Kidney (tissue), 14 donors: Measurements from ENCODE around the gene AUTS2. TPM values are rescaled to one million over a fixed set of nuclear protein-coding genes. Genes with fewer than 3 reads are reported as not detected.

ENCODE experiments used
- DNase-seq, 5 donors: peaks; one replicate each; pipeline ENCODE4 v3.0.0-alpha.2; 2013 to 2020
- FAIRE-seq: peaks from 2 replicates; lab custom pipeline; 2012; peaks lifted over from hg19 to GRCh38; lab: Jason Lieb, UNC
- H3K27ac ChIP-seq, 2 donors: one replicate each; pipeline ENCODE4 v1.7.0; 2013; ENCODE audit warnings: low read depth in 2 of 2, low read length in 2 of 2, inconsistent platforms in 1 of 2
- H3K27me3 ChIP-seq: one replicate; pipeline ENCODE4 v1.7.1; 2013; ENCODE audit warnings: low read length, inconsistent platforms; ENCODE audit not compliant: control insufficient read depth, insufficient read depth
- H3K36me3 ChIP-seq, 3 donors: one replicate each; pipeline versions ENCODE4 v1.7.0 to v1.7.1; 2013; ENCODE audit warnings: low read length in 3 of 3, control low read depth in 1 of 3, inconsistent platforms in 1 of 3; ENCODE audit not compliant: insufficient read depth in 3 of 3, control insufficient read depth in 2 of 3
- H3K4me1 ChIP-seq, 3 donors: one replicate each; pipeline versions ENCODE4 v1.7.0 to v1.7.1; 2013; ENCODE audit warnings: low read length in 3 of 3, inconsistent platforms in 1 of 3, low read depth in 1 of 3; ENCODE audit not compliant: control insufficient read depth in 2 of 3, insufficient read depth in 2 of 3
- H3K4me3 ChIP-seq, 3 donors: one replicate each; pipeline versions ENCODE4 v1.7.0 to v1.8.1; 2013; ENCODE audit warnings: low read length in 3 of 3, control low read depth in 1 of 3, inconsistent platforms in 1 of 3
- H3K9ac ChIP-seq, 3 donors: one replicate each; pipeline versions ENCODE4 v1.7.0 to v1.7.1; 2013; ENCODE audit warnings: low read length in 3 of 3, control low read depth in 1 of 3, inconsistent platforms in 1 of 3
- H3K9me3 ChIP-seq, 3 donors: one replicate each; pipeline versions ENCODE4 v1.7.0 to v1.7.1; 2013; ENCODE audit warnings: low read length in 3 of 3, control low read depth in 1 of 3, inconsistent platforms in 1 of 3; ENCODE audit not compliant: control insufficient read depth in 2 of 3, insufficient read depth in 1 of 3
- CTCF ChIP-seq: IDR thresholded peaks from 3 replicates; pipeline ENCODE4 v1.5.1; 2012; ENCODE audit warnings: mild to moderate bottlenecking, moderate library complexity, borderline replicate concordance; ENCODE audit not compliant: insufficient read depth; ENCODE audit errors: extremely low read depth
- intact Hi-C: fragments of 100-400 bp; cut with DNase I; formaldehyde crosslinking; loops from one replicate; pipeline ENCODE4 v1.11.1; 2022
- polyA plus RNA-seq: library from polyadenylated mRNA; stranded (reverse); fragments of 350-450 nt; fragmentation: Illumina TruSeq; extraction: RNeasy Lipid Tissue Mini Kit (QIAGEN cat#74804); gene quantifications from one replicate; pipeline ENCODE4 v1.2.3, GENCODE V29; 2014; ENCODE audit warnings: low read depth, low replicate concordance; ENCODE audit not compliant: insufficient read depth
- total RNA-seq: library from RNA; stranded (reverse); fragmentation: NEBNext Ultra II Directional; extraction: Animal tissue kit (Norgen Biotek cat#: 25700); gene quantifications from one replicate; pipeline ENCODE4 v1.2.1, GENCODE V29; 2021
- donor health status: control.
- donor health status: control.
- donor health status: control.
- donor health status: control.
- donor health status: control.
- donor health status: DM: yes; HTN: yes; CAD: no.
- donor health status: Normal renal cell carcinoma (clear cell type).

The AUTS2 gene
- total and polyA plus RNA-seq, 2 donors from 2014 or later, result 5.2 to 33.8 TPM

DNA sequence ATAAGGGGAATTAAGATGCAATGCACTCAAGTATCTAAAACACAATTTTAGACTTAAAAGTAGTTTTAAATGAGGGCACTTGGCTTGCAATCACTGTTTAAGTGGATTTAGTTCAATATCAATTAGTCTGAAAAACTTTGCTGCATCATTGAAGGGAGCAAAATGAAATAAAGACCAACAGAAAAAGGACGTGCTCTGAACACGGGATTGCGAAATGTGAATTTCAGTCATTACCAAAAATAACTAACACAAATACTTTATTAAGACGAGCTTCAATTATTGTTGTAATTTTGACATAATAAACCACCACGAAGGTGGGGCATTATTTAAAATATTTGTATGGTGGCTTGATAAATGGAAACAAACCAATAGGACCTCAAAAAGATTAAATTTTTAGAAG is 1171.9 kb downstream of the AUTS2 start:
- H3K27me3 ChIP-seq, result no peaks in the 10 kb centered on the region
- H3K9me3 ChIP-seq, result no peaks in the 10 kb centered on the region
- FAIRE-seq (no peak), DNase-seq (no peak)
- no peak overlapping the region for H3K4me3 ChIP-seq
- no peak for TF ChIP-seq CTCF
- H3K4me1 ChIP-seq, result peaks cover 0 to 2% (median 0%) of the 10 kb centered on the region in 3 donors
- no peak overlapping the region for H3K9ac ChIP-seq
- H3K27ac ChIP-seq, result no peak overlapping the region
- intact Hi-C loops, result no loop called here
- peaks cover 5 to 10% (median 8%) of the 10 kb centered on the region in 3 donors for H3K36me3 ChIP-seq

- no peak overlapping the region for H3K27ac ChIP-seq
- DNase-seq (no peak), FAIRE-seq (no peak)
- no peaks in the 10 kb centered on the region for H3K9me3 ChIP-seq
- H3K9ac ChIP-seq, result no peak overlapping the region
- peaks cover 0 to 2% (median 0%) of the 10 kb centered on the region in 3 donors for H3K4me1 ChIP-seq
- H3K4me3 ChIP-seq, result no peak overlapping the region
- no peak for TF ChIP-seq CTCF
- peaks cover 4 to 6% (median 5%) of the 10 kb centered on the region in 3 donors for H3K36me3 ChIP-seq
- intact Hi-C loops, result no loop called here
- H3K27me3 ChIP-seq, result no peaks in the 10 kb centered on the region
These were observed 1173.2 kb downstream of the AUTS2 start for GRCh38 chr7:70771451-70771850.

- no peak overlapping the region for H3K4me3 ChIP-seq
- no peak for TF ChIP-seq CTCF
- H3K27ac ChIP-seq, result no peak overlapping the region
- H3K9ac ChIP-seq, result no peak overlapping the region
- no peak for FAIRE-seq
- intact Hi-C loops, result no loop called here
- peaks cover 8 to 11% (median 9%) of the 10 kb centered on the region in 3 donors for H3K36me3 ChIP-seq
- H3K9me3 ChIP-seq, result no peaks in the 10 kb centered on the region
- peaks cover 0 to 2% (median 0%) of the 10 kb centered on the region in 3 donors for H3K4me1 ChIP-seq
- H3K27me3 ChIP-seq, result no peaks in the 10 kb centered on the region
- DNase-seq, result no peak
These were observed 1174.6 kb downstream of the AUTS2 start for GRCh38 chr7:70772891-70773290.

DNA sequence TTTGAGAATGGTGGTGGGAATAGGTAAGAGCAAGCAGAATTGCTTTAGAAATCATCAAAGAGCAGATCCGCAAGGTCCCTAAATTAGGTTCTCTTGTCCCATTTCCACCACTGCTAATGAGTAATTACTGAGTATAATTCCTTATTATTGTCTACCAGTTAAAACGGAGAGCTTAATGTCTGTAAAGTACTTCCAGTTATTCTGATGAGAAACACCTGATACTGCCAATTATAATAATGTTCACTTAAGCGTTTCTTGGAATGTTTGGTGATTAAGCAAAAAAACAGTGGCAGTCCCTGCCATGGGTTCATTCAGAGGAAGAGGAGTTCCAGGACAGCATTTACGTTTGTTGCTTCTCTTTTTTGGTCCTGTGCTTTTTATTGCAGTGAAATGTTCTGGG is 1175.1 kb downstream of the AUTS2 start:
- DNase-seq (peak in 2 of 5 donors; percentile 27 to 50), FAIRE-seq (no peak)
- no peak overlapping the region for H3K9ac ChIP-seq
- peaks cover 9 to 11% (median 10%) of the 10 kb centered on the region in 3 donors for H3K36me3 ChIP-seq
- intact Hi-C loops, result no loop called here
- no peak overlapping the region for H3K4me3 ChIP-seq
- no peak for TF ChIP-seq CTCF
- H3K27me3 ChIP-seq, result no peaks in the 10 kb centered on the region
- H3K9me3 ChIP-seq, result no peaks in the 10 kb centered on the region
- H3K4me1 ChIP-seq, result peaks cover 0 to 2% (median 0%) of the 10 kb centered on the region in 3 donors
- no peak overlapping the region for H3K27ac ChIP-seq
